Testis (tissue), 2 donors: ENCODE data around the gene PLA2R1.

Experiments
- CTCF ChIP-seq, 3 experiments: fragments of 450-650 bp in 2 of 3; fragments of 200-600 bp in 1 of 3; sonication (generic) in 1 of 3; IDR thresholded peaks; one replicate each; pipeline ENCODE4 v1.5.1; 2016 to 2019; ENCODE audit warnings: antibody characterized with exemption in 3 of 3, mild to moderate bottlenecking in 2 of 3, moderate library complexity in 1 of 3
- POLR2A ChIP-seq: fragments of 450-650 bp; IDR thresholded peaks from one replicate; pipeline ENCODE4 v1.6.1; 2017; ENCODE audit warnings: antibody characterized with exemption, mild to moderate bottlenecking, moderate library complexity

DNA sequence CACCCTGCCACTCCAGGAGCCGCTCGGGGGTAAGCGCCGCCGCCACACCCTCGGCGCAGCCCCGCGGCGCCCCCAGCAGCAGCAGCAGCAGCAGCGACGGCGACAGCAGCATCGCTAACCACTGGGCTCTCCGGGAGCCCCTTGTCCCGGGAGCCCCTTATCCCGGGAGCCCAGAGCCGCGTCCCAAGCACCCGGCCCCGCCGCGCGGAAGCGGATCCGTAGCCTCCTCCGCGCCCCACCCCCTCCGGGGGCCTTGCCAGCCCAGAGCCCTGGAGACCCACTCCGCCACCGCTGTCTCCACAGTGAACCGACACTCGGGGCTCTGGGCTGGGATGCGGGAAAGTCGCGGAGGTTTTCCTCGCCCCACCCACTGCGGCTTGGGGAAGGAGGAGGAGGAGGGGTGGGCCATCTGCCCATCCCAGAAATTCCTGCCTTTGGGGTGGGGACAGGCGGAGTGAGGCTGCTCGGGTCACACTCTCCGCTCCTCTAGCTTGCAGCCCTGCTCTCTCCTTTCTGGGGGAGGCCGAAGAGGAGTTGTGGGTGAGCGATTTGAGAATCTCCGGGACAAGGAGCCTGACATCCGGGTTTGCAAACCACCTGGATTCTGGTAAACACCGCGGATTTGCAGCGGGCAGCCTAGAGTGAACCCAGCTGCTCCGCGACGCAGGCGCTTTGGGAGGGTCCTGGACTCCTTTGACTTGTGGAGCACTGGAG, at the start of gene PLA2R1:
- TF ChIP-seq CTCF (IDR thresholded peaks at IDR 0.05) (no peak), POLR2A (no peak)
